GM23338 (cell line): ENCODE data around the gene ANO6. TPM values are rescaled to one million over a fixed set of nuclear protein-coding genes. Genes with fewer than 3 reads are reported as not detected.

ENCODE experiments used
- ATAC-seq: fragments of 200-7000 bp; cut with Tn5 transposase; 3 replicates; pipeline ENCODE4 v1.9.1; 2020
- DNase-seq: peaks from one replicate; pipeline ENCODE4 v3.0.0-alpha.2; 2015; ENCODE audit warnings: low spot score
- H2AFZ ChIP-seq: fragments of 200-600 bp; sonication (generic); 2 replicates; pipeline ENCODE4 v1.8.0; 2016; ENCODE audit warnings: antibody characterized with exemption, mild to moderate bottlenecking, moderate library complexity
- H3F3A ChIP-seq: fragments of 200-600 bp; sonication (generic); replicated peaks from 2 replicates; pipeline ENCODE4 v1.8.0; 2017; ENCODE audit warnings: antibody characterized with exemption, mixed run types, low read depth
- H3K27ac ChIP-seq: fragments of 200-600 bp; sonication (generic); 2 replicates; pipeline ENCODE4 v1.6.1; 2016; ENCODE audit warnings: low read depth
- H3K27me3 ChIP-seq: fragments of 200-600 bp; sonication (generic); 2 replicates; pipeline ENCODE4 v1.8.0; 2016; ENCODE audit warnings: mild to moderate bottlenecking, mixed run types, moderate library complexity; ENCODE audit not compliant: insufficient read depth
- H3K36me3 ChIP-seq: fragments of 200-600 bp; sonication (generic); 2 replicates; pipeline ENCODE4 v1.8.0; 2016; ENCODE audit warnings: mild to moderate bottlenecking; ENCODE audit not compliant: insufficient read depth
- H3K4me1 ChIP-seq: fragments of 200-600 bp; sonication (generic); 2 replicates; pipeline ENCODE4 v1.8.0; 2016; ENCODE audit warnings: mild to moderate bottlenecking, moderate library complexity; ENCODE audit not compliant: insufficient read depth
- H3K4me2 ChIP-seq: fragments of 200-600 bp; sonication (generic); 2 replicates; pipeline ENCODE4 v1.7.1; 2017; ENCODE audit warnings: mixed run types
- H3K4me3 ChIP-seq: fragments of 200-600 bp; sonication (generic); 2 replicates; pipeline ENCODE4 v1.6.1; 2016; ENCODE audit warnings: mixed run types
- H3K79me2 ChIP-seq: fragments of 200-600 bp; sonication (generic); replicated peaks from 2 replicates; pipeline ENCODE4 v1.8.0; 2017; ENCODE audit warnings: mild to moderate bottlenecking; ENCODE audit not compliant: insufficient read depth
- H3K9me2 ChIP-seq: fragments of 200-600 bp; sonication (generic); 2 replicates; pipeline ENCODE4 v1.8.0; 2017; ENCODE audit not compliant: insufficient read depth
- H4K20me1 ChIP-seq: fragments of 200-600 bp; sonication (generic); replicated peaks from 2 replicates; pipeline ENCODE4 v1.8.0; 2017; ENCODE audit warnings: mild to moderate bottlenecking; ENCODE audit not compliant: insufficient read depth
- H3K27ac Mint-ChIP-seq: 2 replicates; pipeline ENCODE4 v1.8.0; 2020; ENCODE audit warnings: inconsistent platforms, mild to moderate bottlenecking, moderate library complexity, mixed read lengths
- H3K27me3 Mint-ChIP-seq: 3 replicates; pipeline ENCODE4 v1.8.0; 2022; ENCODE audit warnings: low read depth, mild to moderate bottlenecking, moderate library complexity, mixed read lengths, inconsistent platforms; ENCODE audit not compliant: insufficient read depth, poor library complexity
- H3K36me3 Mint-ChIP-seq: 3 replicates; pipeline ENCODE4 v1.8.0; 2021; ENCODE audit warnings: low read depth, mild to moderate bottlenecking, inconsistent platforms, moderate library complexity, mixed read lengths
- H3K4me1 Mint-ChIP-seq: 3 replicates; pipeline ENCODE4 v1.8.0; 2020; ENCODE audit warnings: mild to moderate bottlenecking, inconsistent platforms, mixed read lengths
- H3K4me3 Mint-ChIP-seq: 3 replicates; pipeline ENCODE4 v1.8.0; 2021; ENCODE audit warnings: moderate library complexity, mild to moderate bottlenecking, inconsistent platforms, mixed read lengths
- H3K9me3 Mint-ChIP-seq: 3 replicates; pipeline ENCODE4 v1.8.0; 2020; ENCODE audit warnings: moderate library complexity, mild to moderate bottlenecking, inconsistent platforms, mixed read lengths
- CREB1 ChIP-seq: fragments of 250-450 bp; sonication (Bioruptor Pico); IDR thresholded peaks from 2 replicates; pipeline ENCODE4 v1.5.0; 2020; ENCODE audit warnings: low read depth, mild to moderate bottlenecking, moderate library complexity
- EZH2phosphoT487 ChIP-seq: fragments of 200-600 bp; sonication (generic); IDR thresholded peaks from one replicate; pipeline ENCODE4 v1.8.1; 2018; ENCODE audit warnings: antibody characterized with exemption; ENCODE audit not compliant: unreplicated experiment
- JUNB ChIP-seq: IDR thresholded peaks from one replicate; pipeline ENCODE4 v1.6.1; 2016; ENCODE audit warnings: antibody characterized with exemption; ENCODE audit not compliant: unreplicated experiment
- NANOG ChIP-seq: IDR thresholded peaks from 2 replicates; pipeline ENCODE4 v1.6.1; 2016; ENCODE audit warnings: antibody characterized with exemption, borderline replicate concordance
- POLR2AphosphoS5 ChIP-seq: IDR thresholded peaks from 2 replicates; pipeline ENCODE4 v1.6.1; 2016; ENCODE audit warnings: antibody characterized with exemption, low read depth
- ZNF114 ChIP-seq: fragments of 250-450 bp; sonication (Bioruptor Pico); IDR thresholded peaks from 2 replicates; pipeline ENCODE4 v1.5.0; 2020; ENCODE audit warnings: mild to moderate bottlenecking, moderate library complexity
- ZNF331 ChIP-seq: fragments of 250-450 bp; sonication (Bioruptor Pico); IDR thresholded peaks from 2 replicates; pipeline ENCODE4 v1.5.0; 2020; ENCODE audit warnings: low read depth, mild to moderate bottlenecking, moderate library complexity
- polyA plus RNA-seq: library from polyadenylated mRNA; unstranded; fragments of >200 nt; fragmentation: Nextera tagmentation; extraction: Ambion mirVana; gene quantifications from 2 replicates; pipeline ENCODE4 v1.2.1, GENCODE V29; 2016
- total RNA-seq: library from RNA; depleted of rRNA; stranded (reverse); fragments of >200 nt; shearing (Covaris generic); gene quantifications from 2 replicates; pipeline ENCODE4 v1.2.3, GENCODE V29; 2014
- TF ChIP-seq, protein P1 (sequence below): fragments of 250-450 bp; sonication (Bioruptor Pico); IDR thresholded peaks from 2 replicates; pipeline ENCODE4 v1.5.0; 2020; ENCODE audit warnings: mild to moderate bottlenecking, moderate library complexity
- TF ChIP-seq, protein P2 (sequence below), 2 experiments: fragments of 200-600 bp in 1 of 2; sonication (generic) in 1 of 2; conservative IDR thresholded peaks; 2 replicates each; pipeline versions ENCODE4 v1.5.1 to v1.6.1; 2016 to 2017; ENCODE audit warnings: antibody characterized with exemption in 2 of 2, low read depth in 2 of 2, mild to moderate bottlenecking in 2 of 2, moderate library complexity in 1 of 2
- TF ChIP-seq, protein P3 (sequence below): IDR thresholded peaks from one replicate; pipeline ENCODE4 v1.6.1; 2018; ENCODE audit warnings: antibody characterized with exemption; ENCODE audit not compliant: unreplicated experiment

Gene ANO6
- total and polyA plus RNA-seq, 2 experiments from 2014 or later: 21.1 to 48.9 TPM

DNA sequence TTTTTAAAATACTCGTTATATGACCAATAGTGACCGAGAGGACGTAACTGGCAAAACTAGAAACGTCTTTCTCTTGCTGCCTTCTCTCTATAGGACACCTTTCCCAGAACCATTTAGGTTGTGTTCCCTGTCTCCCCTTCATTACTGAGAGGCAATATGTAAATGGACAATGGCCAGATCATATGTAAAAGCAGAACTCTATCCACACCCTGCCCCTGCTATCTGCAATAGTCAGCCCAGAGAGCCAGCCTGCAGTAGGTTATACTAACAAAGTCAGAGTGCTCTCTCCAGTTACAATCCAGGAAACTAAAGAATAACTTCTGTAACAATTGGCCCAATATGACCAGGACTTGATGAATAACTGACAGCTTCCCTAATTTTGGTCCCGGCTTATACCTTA, 216.8 kb downstream of the ANO6 start (continued):
- TF ChIP-seq, protein P1, sequence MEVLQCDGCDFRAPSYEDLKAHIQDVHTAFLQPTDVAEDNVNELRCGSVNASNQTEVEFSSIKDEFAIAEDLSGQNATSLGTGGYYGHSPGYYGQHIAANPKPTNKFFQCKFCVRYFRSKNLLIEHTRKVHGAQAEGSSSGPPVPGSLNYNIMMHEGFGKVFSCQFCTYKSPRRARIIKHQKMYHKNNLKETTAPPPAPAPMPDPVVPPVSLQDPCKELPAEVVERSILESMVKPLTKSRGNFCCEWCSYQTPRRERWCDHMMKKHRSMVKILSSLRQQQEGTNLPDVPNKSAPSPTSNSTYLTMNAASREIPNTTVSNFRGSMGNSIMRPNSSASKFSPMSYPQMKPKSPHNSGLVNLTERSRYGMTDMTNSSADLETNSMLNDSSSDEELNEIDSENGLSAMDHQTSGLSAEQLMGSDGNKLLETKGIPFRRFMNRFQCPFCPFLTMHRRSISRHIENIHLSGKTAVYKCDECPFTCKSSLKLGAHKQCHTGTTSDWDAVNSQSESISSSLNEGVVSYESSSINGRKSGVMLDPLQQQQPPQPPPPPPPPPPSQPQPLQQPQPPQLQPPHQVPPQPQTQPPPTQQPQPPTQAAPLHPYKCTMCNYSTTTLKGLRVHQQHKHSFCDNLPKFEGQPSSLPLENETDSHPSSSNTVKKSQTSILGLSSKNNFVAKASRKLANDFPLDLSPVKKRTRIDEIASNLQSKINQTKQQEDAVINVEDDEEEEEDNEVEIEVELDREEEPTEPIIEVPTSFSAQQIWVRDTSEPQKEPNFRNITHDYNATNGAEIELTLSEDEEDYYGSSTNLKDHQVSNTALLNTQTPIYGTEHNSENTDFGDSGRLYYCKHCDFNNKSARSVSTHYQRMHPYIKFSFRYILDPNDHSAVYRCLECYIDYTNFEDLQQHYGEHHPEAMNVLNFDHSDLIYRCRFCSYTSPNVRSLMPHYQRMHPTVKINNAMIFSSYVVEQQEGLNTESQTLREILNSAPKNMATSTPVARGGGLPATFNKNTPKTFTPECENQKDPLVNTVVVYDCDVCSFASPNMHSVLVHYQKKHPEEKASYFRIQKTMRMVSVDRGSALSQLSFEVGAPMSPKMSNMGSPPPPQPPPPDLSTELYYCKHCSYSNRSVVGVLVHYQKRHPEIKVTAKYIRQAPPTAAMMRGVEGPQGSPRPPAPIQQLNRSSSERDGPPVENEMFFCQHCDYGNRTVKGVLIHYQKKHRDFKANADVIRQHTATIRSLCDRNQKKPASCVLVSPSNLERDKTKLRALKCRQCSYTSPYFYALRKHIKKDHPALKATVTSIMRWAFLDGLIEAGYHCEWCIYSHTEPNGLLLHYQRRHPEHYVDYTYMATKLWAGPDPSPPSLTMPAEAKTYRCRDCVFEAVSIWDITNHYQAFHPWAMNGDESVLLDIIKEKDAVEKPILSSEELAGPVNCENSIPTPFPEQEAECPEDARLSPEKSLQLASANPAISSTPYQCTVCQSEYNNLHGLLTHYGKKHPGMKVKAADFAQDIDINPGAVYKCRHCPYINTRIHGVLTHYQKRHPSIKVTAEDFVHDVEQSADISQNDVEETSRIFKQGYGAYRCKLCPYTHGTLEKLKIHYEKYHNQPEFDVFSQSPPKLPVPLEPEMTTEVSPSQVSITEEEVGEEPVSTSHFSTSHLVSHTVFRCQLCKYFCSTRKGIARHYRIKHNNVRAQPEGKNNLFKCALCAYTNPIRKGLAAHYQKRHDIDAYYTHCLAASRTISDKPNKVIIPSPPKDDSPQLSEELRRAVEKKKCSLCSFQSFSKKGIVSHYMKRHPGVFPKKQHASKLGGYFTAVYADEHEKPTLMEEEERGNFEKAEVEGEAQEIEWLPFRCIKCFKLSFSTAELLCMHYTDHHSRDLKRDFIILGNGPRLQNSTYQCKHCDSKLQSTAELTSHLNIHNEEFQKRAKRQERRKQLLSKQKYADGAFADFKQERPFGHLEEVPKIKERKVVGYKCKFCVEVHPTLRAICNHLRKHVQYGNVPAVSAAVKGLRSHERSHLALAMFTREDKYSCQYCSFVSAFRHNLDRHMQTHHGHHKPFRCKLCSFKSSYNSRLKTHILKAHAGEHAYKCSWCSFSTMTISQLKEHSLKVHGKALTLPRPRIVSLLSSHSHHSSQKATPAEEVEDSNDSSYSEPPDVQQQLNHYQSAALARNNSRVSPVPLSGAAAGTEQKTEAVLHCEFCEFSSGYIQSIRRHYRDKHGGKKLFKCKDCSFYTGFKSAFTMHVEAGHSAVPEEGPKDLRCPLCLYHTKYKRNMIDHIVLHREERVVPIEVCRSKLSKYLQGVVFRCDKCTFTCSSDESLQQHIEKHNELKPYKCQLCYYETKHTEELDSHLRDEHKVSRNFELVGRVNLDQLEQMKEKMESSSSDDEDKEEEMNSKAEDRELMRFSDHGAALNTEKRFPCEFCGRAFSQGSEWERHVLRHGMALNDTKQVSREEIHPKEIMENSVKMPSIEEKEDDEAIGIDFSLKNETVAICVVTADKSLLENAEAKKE (CRISPR knock-in tag): no peak
- TF ChIP-seq NANOG (no peak), JUNB (no peak), ZNF114 (CRISPR knock-in tag) (no peak), EZH2phosphoT487 (no peak), CREB1 (CRISPR knock-in tag) (no peak)
- TF ChIP-seq, protein P2, sequence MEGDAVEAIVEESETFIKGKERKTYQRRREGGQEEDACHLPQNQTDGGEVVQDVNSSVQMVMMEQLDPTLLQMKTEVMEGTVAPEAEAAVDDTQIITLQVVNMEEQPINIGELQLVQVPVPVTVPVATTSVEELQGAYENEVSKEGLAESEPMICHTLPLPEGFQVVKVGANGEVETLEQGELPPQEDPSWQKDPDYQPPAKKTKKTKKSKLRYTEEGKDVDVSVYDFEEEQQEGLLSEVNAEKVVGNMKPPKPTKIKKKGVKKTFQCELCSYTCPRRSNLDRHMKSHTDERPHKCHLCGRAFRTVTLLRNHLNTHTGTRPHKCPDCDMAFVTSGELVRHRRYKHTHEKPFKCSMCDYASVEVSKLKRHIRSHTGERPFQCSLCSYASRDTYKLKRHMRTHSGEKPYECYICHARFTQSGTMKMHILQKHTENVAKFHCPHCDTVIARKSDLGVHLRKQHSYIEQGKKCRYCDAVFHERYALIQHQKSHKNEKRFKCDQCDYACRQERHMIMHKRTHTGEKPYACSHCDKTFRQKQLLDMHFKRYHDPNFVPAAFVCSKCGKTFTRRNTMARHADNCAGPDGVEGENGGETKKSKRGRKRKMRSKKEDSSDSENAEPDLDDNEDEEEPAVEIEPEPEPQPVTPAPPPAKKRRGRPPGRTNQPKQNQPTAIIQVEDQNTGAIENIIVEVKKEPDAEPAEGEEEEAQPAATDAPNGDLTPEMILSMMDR (conservative IDR thresholded peaks at IDR 0.05; ENCODE audit: low read depth in 2 of 2): no peak

DNA sequence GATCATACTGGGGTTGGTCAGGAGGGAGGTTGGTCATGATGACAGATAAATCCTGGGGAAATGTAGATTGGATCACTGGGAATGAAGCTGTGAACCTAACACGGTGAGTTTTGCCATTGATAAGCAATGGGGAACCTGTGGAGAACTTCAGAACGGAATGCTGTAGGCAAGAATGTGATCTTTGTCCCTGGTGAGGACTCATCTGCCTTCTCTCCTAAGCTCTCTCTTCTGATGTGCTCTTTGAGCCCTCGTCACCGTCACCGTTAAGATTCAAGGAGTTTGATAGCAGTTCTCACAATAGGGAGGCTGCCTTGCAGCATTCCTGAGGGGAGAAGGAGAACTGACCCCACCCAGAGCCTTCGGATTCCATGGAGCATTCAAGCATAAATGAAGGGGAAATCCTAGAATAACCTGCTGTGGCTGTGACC, 217.6 kb downstream of the ANO6 start:
- peak; percentile 92 for ATAC-seq
- peak overlapping the region; percentile 58 for H3K27ac Mint-ChIP-seq
- no peaks in the 10 kb centered on the region for H3K9me2 ChIP-seq
- TF ChIP-seq ZNF331 (CRISPR knock-in tag) (no peak), ZNF114 (CRISPR knock-in tag) (no peak), CREB1 (CRISPR knock-in tag) (peak; percentile 77), POLR2AphosphoS5 (no peak), EZH2phosphoT487 (no peak)
- TF ChIP-seq, protein P2 (conservative IDR thresholded peaks at IDR 0.05; ENCODE audit: low read depth in 2 of 2): no peak
- TF ChIP-seq, protein P3, sequence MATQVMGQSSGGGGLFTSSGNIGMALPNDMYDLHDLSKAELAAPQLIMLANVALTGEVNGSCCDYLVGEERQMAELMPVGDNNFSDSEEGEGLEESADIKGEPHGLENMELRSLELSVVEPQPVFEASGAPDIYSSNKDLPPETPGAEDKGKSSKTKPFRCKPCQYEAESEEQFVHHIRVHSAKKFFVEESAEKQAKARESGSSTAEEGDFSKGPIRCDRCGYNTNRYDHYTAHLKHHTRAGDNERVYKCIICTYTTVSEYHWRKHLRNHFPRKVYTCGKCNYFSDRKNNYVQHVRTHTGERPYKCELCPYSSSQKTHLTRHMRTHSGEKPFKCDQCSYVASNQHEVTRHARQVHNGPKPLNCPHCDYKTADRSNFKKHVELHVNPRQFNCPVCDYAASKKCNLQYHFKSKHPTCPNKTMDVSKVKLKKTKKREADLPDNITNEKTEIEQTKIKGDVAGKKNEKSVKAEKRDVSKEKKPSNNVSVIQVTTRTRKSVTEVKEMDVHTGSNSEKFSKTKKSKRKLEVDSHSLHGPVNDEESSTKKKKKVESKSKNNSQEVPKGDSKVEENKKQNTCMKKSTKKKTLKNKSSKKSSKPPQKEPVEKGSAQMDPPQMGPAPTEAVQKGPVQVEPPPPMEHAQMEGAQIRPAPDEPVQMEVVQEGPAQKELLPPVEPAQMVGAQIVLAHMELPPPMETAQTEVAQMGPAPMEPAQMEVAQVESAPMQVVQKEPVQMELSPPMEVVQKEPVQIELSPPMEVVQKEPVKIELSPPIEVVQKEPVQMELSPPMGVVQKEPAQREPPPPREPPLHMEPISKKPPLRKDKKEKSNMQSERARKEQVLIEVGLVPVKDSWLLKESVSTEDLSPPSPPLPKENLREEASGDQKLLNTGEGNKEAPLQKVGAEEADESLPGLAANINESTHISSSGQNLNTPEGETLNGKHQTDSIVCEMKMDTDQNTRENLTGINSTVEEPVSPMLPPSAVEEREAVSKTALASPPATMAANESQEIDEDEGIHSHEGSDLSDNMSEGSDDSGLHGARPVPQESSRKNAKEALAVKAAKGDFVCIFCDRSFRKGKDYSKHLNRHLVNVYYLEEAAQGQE: no peak

More for the DNA sequence above, 217.6 kb downstream of the ANO6 start:
- peak; percentile 92 for DNase-seq
- no peaks in the 10 kb centered on the region; the same call in 1 of the 2 replicates for H3K36me3 ChIP-seq
- H3K27me3 ChIP-seq: peaks cover 19% of the 10 kb centered on the region; the same call in 1 of the 2 replicates
- peak overlapping the region; percentile 82; the same call in 1 of the 2 replicates for H3K27ac ChIP-seq
- H3K4me2 ChIP-seq: peak overlapping the region; percentile 55
- H3K4me3 ChIP-seq: no peak overlapping the region
- Mint-ChIP-seq H3K27me3 (peaks cover 5% of the 10 kb centered on the region), H3K4me3 (peak overlapping the region; percentile 6; the same call in 1 of the 3 replicates), H3K4me1 (peaks cover 42% of the 10 kb centered on the region), H3K9me3 (no peaks in the 10 kb centered on the region), H3K36me3 (peaks cover 20% of the 10 kb centered on the region)
- H2AFZ ChIP-seq: no peak overlapping the region
- no peaks in the 10 kb centered on the region for H4K20me1 ChIP-seq
- no peaks in the 10 kb centered on the region for H3K79me2 ChIP-seq
- H3F3A ChIP-seq: no peaks in the 10 kb centered on the region
- peaks cover 25% of the 10 kb centered on the region for H3K4me1 ChIP-seq
